Measurements from ENCODE around the gene C6orf62. TPM values are rescaled to one million over a fixed set of nuclear protein-coding genes. Genes with fewer than 3 reads are reported as not detected.
"Not testable (repeated sequence)": the region's sequence is repeated elsewhere in the genome, so short reads cannot be mapped to it uniquely, and the experiment has no call there.

C6orf62 gene
- total and polyA plus RNA-seq, 12 donors, result 35.3 to 68.3 (median 41.5) TPM

GRCh38 chr6:24696097-24696496, 22.9 kb downstream of the C6orf62 start:
- WGBS, 2 donors, result 94 to 98% methylated on average over 2 of the region's 2 CpGs
- DNase-seq, result no peak
- peaks cover 0 to 39% (median 6%) of the 10 kb centered on the region in 9 donors for H3K36me3 ChIP-seq
- intact Hi-C loops (cut with DNase I), result loop anchor here in 5 of 10 donors (5.0 to 10.0 kb wide), 4 partner anchors 114 to 264 kb away; no protein-coding TSS in a partner anchor
- no peaks in the 10 kb centered on the region for H3K27me3 ChIP-seq
- TF ChIP-seq, protein P1, sequence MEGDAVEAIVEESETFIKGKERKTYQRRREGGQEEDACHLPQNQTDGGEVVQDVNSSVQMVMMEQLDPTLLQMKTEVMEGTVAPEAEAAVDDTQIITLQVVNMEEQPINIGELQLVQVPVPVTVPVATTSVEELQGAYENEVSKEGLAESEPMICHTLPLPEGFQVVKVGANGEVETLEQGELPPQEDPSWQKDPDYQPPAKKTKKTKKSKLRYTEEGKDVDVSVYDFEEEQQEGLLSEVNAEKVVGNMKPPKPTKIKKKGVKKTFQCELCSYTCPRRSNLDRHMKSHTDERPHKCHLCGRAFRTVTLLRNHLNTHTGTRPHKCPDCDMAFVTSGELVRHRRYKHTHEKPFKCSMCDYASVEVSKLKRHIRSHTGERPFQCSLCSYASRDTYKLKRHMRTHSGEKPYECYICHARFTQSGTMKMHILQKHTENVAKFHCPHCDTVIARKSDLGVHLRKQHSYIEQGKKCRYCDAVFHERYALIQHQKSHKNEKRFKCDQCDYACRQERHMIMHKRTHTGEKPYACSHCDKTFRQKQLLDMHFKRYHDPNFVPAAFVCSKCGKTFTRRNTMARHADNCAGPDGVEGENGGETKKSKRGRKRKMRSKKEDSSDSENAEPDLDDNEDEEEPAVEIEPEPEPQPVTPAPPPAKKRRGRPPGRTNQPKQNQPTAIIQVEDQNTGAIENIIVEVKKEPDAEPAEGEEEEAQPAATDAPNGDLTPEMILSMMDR (IDR thresholded peaks at IDR 0.05), result no peak
- H3K27ac ChIP-seq, result no peak overlapping the region
- ATAC-seq, result no peak
- no peak overlapping the region for H3K4me3 ChIP-seq
- peaks cover 0 to 31% (median 9%) of the 10 kb centered on the region in 9 donors for H3K4me1 ChIP-seq
- no peaks in the 10 kb centered on the region for H3K9me3 ChIP-seq

GRCh38 chr6:24695635-24696034, 23.3 kb downstream of the C6orf62 start:
- Histone ChIP-seq H3K36me3 (peaks cover 0 to 35% (median 4%) of the 10 kb centered on the region in 9 donors), H3K4me1 (peaks cover 0 to 33% (median 9%) of the 10 kb centered on the region in 9 donors)
- 30 to 32% methylated on average over 8 of the region's 8 CpGs for WGBS, 2 donors
- ATAC-seq, result peak; percentile 30 to 81 (median 75)
- H3K27ac ChIP-seq, H3K27me3 ChIP-seq, H3K4me3 ChIP-seq, H3K9me3 ChIP-seq: not testable (repeated sequence)
- TF ChIP-seq, protein P1 (IDR thresholded peaks at IDR 0.05), result peak in 8 of 9 donors; percentile 19 to 70 (median 54)
- DNase-seq, result peak in 1 of 2 donors; percentile 27
- intact Hi-C loops (cut with DNase I), result loop anchor here in 7 of 10 donors (1.0 to 10.0 kb wide), 8 partner anchors 112 to 263 kb away; no protein-coding TSS in a partner anchor

DNA sequence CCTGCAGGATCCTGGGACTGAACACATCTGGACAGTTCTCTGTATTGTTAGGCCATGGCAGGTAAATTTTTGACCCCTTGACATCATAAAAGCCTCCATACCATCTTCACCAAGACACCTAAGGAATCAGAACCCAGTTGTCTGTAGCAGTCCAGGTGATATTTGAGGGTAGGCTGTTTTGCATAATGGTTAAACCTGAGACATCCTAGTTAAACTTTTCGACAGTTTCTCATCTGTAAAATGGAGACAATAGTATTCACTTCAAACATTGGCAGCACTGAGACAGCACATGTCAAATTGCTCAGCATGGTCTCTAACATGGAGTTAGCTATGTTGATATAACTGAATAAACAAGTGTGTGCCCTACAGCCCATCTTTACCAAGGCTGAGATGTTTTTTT, 24.8 kb downstream of the C6orf62 start:
- H3K4me1 ChIP-seq, result peaks cover 0 to 31% (median 12%) of the 10 kb centered on the region in 9 donors
- H3K4me3 ChIP-seq, result no peak overlapping the region
- H3K36me3 ChIP-seq, result peaks cover 0 to 21% (median 0%) of the 10 kb centered on the region in 9 donors
- intact Hi-C loops (cut with DNase I), result loop anchor here in 5 of 10 donors (2.0 to 10.0 kb wide), 5 partner anchors 111 to 259 kb away; no protein-coding TSS in a partner anchor
- H3K9me3 ChIP-seq, result no peaks in the 10 kb centered on the region
- no peaks in the 10 kb centered on the region for H3K27me3 ChIP-seq
- TF ChIP-seq, protein P1 (IDR thresholded peaks at IDR 0.05), result no peak
- DNase-seq (no peak), ATAC-seq (no peak)
- H3K27ac ChIP-seq, result no peak overlapping the region
- 97% methylated on average over 1 of the region's 1 CpG for WGBS, 2 donors

DNA sequence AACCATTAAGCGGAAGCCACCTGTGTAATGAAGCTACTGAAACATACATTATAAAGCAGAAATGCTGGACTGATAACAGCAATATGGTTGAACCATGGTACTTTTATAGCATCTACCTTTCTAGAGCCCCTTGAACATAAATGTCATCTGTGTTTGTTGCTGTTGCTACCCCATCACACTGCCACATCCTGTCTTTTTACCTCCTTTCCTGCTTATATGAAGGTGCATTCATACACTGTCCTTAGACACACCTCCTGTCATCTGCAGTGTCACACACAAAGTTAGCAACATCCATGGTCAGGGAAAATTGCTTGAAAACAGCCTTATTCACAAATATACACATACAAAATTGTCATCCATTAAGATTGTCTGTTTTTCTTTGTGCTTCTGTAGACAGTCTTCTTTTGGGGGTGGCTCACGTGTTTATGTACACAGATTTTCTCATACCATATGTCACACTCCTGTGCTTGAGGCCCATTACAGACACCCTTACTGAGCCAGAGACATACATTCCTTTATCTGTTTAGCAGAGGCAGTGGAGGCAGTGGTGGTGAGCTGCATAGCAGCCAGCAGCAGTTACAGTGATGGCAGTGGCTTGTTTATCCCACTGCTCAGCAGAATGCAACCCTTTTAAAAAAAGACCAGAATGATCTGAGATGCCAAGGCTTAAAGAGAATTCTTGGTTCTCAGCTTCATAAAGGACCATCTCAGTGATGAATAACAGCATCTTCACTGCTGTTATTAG, 25.9 kb downstream of the C6orf62 start:
- Histone ChIP-seq H3K36me3 (peaks cover 0 to 15% (median 4%) of the 10 kb centered on the region in 9 donors), H3K4me3 (no peak overlapping the region), H3K27ac (no peak overlapping the region), H3K4me1 (peaks cover 0 to 31% (median 12%) of the 10 kb centered on the region in 9 donors), H3K27me3 (no peaks in the 10 kb centered on the region), H3K9me3 (no peaks in the 10 kb centered on the region)
- no peak for ATAC-seq
- intact Hi-C loops (cut with DNase I), result loop anchor here in 7 of 10 donors (2.0 to 10.0 kb wide), 5 partner anchors 110 to 258 kb away; no protein-coding TSS in a partner anchor
- TF ChIP-seq, protein P1 (IDR thresholded peaks at IDR 0.05), result no peak
- WGBS, 2 donors, result 83 to 89% methylated on average over 2 of the region's 2 CpGs
- no peak for DNase-seq

All from heart right ventricle (tissue), 16 donors.